GM23248 (cell line): Measurements from ENCODE around the gene MMP1. TPM values are rescaled to one million over a fixed set of nuclear protein-coding genes. Genes with fewer than 3 reads are reported as not detected.
A peak's percentile ranks its signal among the peaks of the same experiment; 100 is the strongest.

Experiments
- DNase-seq: peaks from one replicate; pipeline ENCODE4 v3.0.0-alpha.2; 2015
- H2AFZ ChIP-seq: fragments of 200-600 bp; sonication (generic); 2 replicates; pipeline ENCODE4 v1.6.1; 2016; ENCODE audit warnings: antibody characterized with exemption
- H3F3A ChIP-seq: fragments of 200-600 bp; sonication (generic); 2 replicates; pipeline ENCODE4 v1.6.1; 2016; ENCODE audit warnings: mild to moderate bottlenecking, antibody characterized with exemption, mixed run types; ENCODE audit not compliant: insufficient read depth
- H3K27ac ChIP-seq: fragments of 200-600 bp; sonication (generic); 2 replicates; pipeline ENCODE4 v1.5.1; 2016; ENCODE audit warnings: mild to moderate bottlenecking
- H3K27me3 ChIP-seq: fragments of 200-600 bp; sonication (generic); replicated peaks from 2 replicates; pipeline ENCODE4 v1.6.1; 2016; ENCODE audit warnings: mild to moderate bottlenecking; ENCODE audit not compliant: insufficient read depth
- H3K36me3 ChIP-seq: fragments of 200-600 bp; sonication (generic); 2 replicates; pipeline ENCODE4 v1.6.1; 2016; ENCODE audit warnings: low read depth, mild to moderate bottlenecking
- H3K4me1 ChIP-seq: fragments of 200-600 bp; sonication (generic); 2 replicates; pipeline ENCODE4 v1.6.1; 2016; ENCODE audit warnings: mild to moderate bottlenecking; ENCODE audit not compliant: insufficient read depth
- H3K4me2 ChIP-seq: fragments of 200-600 bp; sonication (generic); one replicate; pipeline ENCODE4 v1.6.1; 2016; ENCODE audit warnings: mild to moderate bottlenecking; ENCODE audit not compliant: unreplicated experiment
- H3K4me3 ChIP-seq: fragments of 200-600 bp; sonication (generic); 2 replicates; pipeline ENCODE4 v1.5.1; 2016; ENCODE audit warnings: mild to moderate bottlenecking
- H3K79me2 ChIP-seq: fragments of 200-600 bp; sonication (generic); 2 replicates; pipeline ENCODE4 v1.6.1; 2016; ENCODE audit warnings: mild to moderate bottlenecking; ENCODE audit not compliant: insufficient read depth
- H3K9ac ChIP-seq: fragments of 200-600 bp; sonication (generic); 2 replicates; pipeline ENCODE4 v1.6.1; 2016; ENCODE audit warnings: mild to moderate bottlenecking
- H3K9me2 ChIP-seq: fragments of 200-600 bp; sonication (generic); 2 replicates; pipeline ENCODE4 v1.6.1; 2016; ENCODE audit warnings: mixed run types, mild to moderate bottlenecking, moderate library complexity; ENCODE audit not compliant: insufficient read depth
- H3K9me3 ChIP-seq: fragments of 200-600 bp; sonication (generic); one replicate; pipeline ENCODE4 v1.6.1; 2017; ENCODE audit warnings: low read depth
- H4K20me1 ChIP-seq: fragments of 200-600 bp; sonication (generic); 2 replicates; pipeline ENCODE4 v1.6.0; 2016; ENCODE audit not compliant: insufficient read depth
- EZH2 ChIP-seq: fragments of 200-600 bp; sonication (generic); IDR thresholded peaks from 2 replicates; pipeline ENCODE4 v1.6.1; 2018; ENCODE audit warnings: antibody characterized with exemption, mild to moderate bottlenecking; ENCODE audit not compliant: insufficient read depth, poor library complexity, severe bottlenecking
- EZH2phosphoT487 ChIP-seq: fragments of 200-600 bp; sonication (generic); IDR thresholded peaks from 2 replicates; pipeline ENCODE4 v1.6.1; 2018; ENCODE audit warnings: antibody characterized with exemption, moderate library complexity, mild to moderate bottlenecking, low read depth; ENCODE audit not compliant: insufficient read depth
- WGBS, 2 experiments: methylation state at CpG; one replicate each; pipeline ENCODE4 v1.1.6; 2015 to 2017; ENCODE audit warnings: low lambda C conversion rate in 2 of 2, low coverage in 1 of 2; ENCODE audit errors: missing lambda C conversion rate in 2 of 2; 5-methylcytosine and 5-hydroxymethylcytosine counted together
- in situ Hi-C: fragments of 300-500 bp; cut with MboI; formaldehyde crosslinking; loops from 2 replicates; pipeline ENCODE4 v1.15.0; 2020
- polyA plus RNA-seq: library from polyadenylated mRNA; unstranded; fragments of >200 nt; fragmentation: Nextera tagmentation; extraction: Ambion mirVana; gene quantifications from 2 replicates; pipeline ENCODE4 v1.2.1, GENCODE V29; 2016
- total RNA-seq: library from RNA; depleted of rRNA; stranded (reverse); fragments of >200 nt; shearing (Covaris generic); gene quantifications from 2 replicates; pipeline ENCODE4 v1.2.3, GENCODE V29; 2014

Gene MMP1
- total and polyA plus RNA-seq, 2 experiments from 2014 or later = 34.5 to 53.2 TPM

- Histone ChIP-seq H3K4me2 (no peak overlapping the region), H3K27me3 (no peaks in the 10 kb centered on the region), H3K9me3 (no peaks in the 10 kb centered on the region), H4K20me1 (no peaks in the 10 kb centered on the region), H3K4me1 (peaks cover 14% of the 10 kb centered on the region), H3K9me2 (no peaks in the 10 kb centered on the region), H3K36me3 (no peaks in the 10 kb centered on the region), H3K4me3 (no peak overlapping the region), H3K27ac (no peak overlapping the region), H3K79me2 (no peaks in the 10 kb centered on the region), H3F3A (peaks cover 9% of the 10 kb centered on the region), H2AFZ (no peak overlapping the region), H3K9ac (no peak overlapping the region)
- 54 to 59% methylated on average over 6 of the region's 6 CpGs for WGBS, 2 experiments
- DNase-seq = no peak
- in situ Hi-C loops = loop anchor here (10.0 kb wide), 1 partner anchor 105 kb away; no protein-coding TSS in a partner anchor
- TF ChIP-seq EZH2phosphoT487 (no peak), EZH2 (no peak)
Observed at GRCh38 chr11:102829316-102830000, 31.5 kb upstream of the MMP1 start.

GRCh38 chr11:102824556-102824955 is 26.6 kb upstream of the MMP1 start:
- Histone ChIP-seq H3K4me3 (no peak overlapping the region), H2AFZ (no peak overlapping the region), H3K4me2 (no peak overlapping the region), H3K79me2 (no peaks in the 10 kb centered on the region), H4K20me1 (no peaks in the 10 kb centered on the region), H3K36me3 (no peaks in the 10 kb centered on the region), H3K9ac (no peak overlapping the region), H3K4me1 (no peaks in the 10 kb centered on the region), H3K27ac (no peak overlapping the region), H3K9me3 (no peaks in the 10 kb centered on the region), H3K9me2 (no peaks in the 10 kb centered on the region), H3K27me3 (no peaks in the 10 kb centered on the region; the same call in 1 of the 2 replicates), H3F3A (no peaks in the 10 kb centered on the region)
- peak; percentile 43 for DNase-seq
- in situ Hi-C loops = loop anchor here (10.0 to 25.0 kb wide), 2 partner anchors 110 to 238 kb away; no protein-coding TSS in a partner anchor
- TF ChIP-seq EZH2phosphoT487 (no peak), EZH2 (no peak)
- 98 to 100% methylated on average over 1 of the region's 1 CpG for WGBS, 2 experiments

GRCh38 chr11:102819491-102819890 is 21.5 kb upstream of the MMP1 start:
- no peaks in the 10 kb centered on the region for H3K9me2 ChIP-seq
- TF ChIP-seq EZH2phosphoT487 (no peak), EZH2 (no peak)
- no peaks in the 10 kb centered on the region; the same call in 1 of the 2 replicates for H3K27me3 ChIP-seq
- WGBS, 2 experiments = 56 to 57% methylated on average over 6 of the region's 6 CpGs
- H3K27ac ChIP-seq = no peak overlapping the region
- H3K4me2 ChIP-seq = no peak overlapping the region
- no peaks in the 10 kb centered on the region for H3K4me1 ChIP-seq
- H3F3A ChIP-seq = no peaks in the 10 kb centered on the region
- no peaks in the 10 kb centered on the region for H4K20me1 ChIP-seq
- no peak overlapping the region for H2AFZ ChIP-seq
- H3K36me3 ChIP-seq = no peaks in the 10 kb centered on the region
- no peaks in the 10 kb centered on the region for H3K9me3 ChIP-seq
- H3K79me2 ChIP-seq = no peaks in the 10 kb centered on the region
- no peak overlapping the region for H3K9ac ChIP-seq
- DNase-seq = no peak
- H3K4me3 ChIP-seq = no peak overlapping the region
- in situ Hi-C loops = loop anchor here (25.0 kb wide), 1 partner anchor 243 kb away; no protein-coding TSS in a partner anchor

GRCh38 chr11:102813484-102813883 is 15.5 kb upstream of the MMP1 start:
- Histone ChIP-seq H3K9ac (no peak overlapping the region), H4K20me1 (no peaks in the 10 kb centered on the region), H3K9me2 (no peaks in the 10 kb centered on the region), H3K79me2 (no peaks in the 10 kb centered on the region), H2AFZ (no peak overlapping the region), H3K27me3 (no peaks in the 10 kb centered on the region), H3K9me3 (no peaks in the 10 kb centered on the region), H3K4me1 (no peaks in the 10 kb centered on the region), H3K36me3 (no peaks in the 10 kb centered on the region), H3F3A (no peaks in the 10 kb centered on the region), H3K4me3 (no peak overlapping the region), H3K4me2 (no peak overlapping the region), H3K27ac (no peak overlapping the region)
- in situ Hi-C loops = loop anchor here (25.0 kb wide), 1 partner anchor 249 kb away; no protein-coding TSS in a partner anchor
- 100% methylated on average over 1 of the region's 1 CpG for WGBS, 2 experiments
- TF ChIP-seq EZH2 (no peak), EZH2phosphoT487 (no peak)
- no peak for DNase-seq

- Histone ChIP-seq H3K9ac (no peak overlapping the region), H3K79me2 (no peaks in the 10 kb centered on the region), H3K4me3 (no peak overlapping the region), H3K27me3 (no peaks in the 10 kb centered on the region), H3K4me2 (no peak overlapping the region), H3K36me3 (no peaks in the 10 kb centered on the region), H3K4me1 (no peaks in the 10 kb centered on the region), H3K27ac (no peak overlapping the region), H3K9me2 (no peaks in the 10 kb centered on the region), H4K20me1 (no peaks in the 10 kb centered on the region), H3K9me3 (no peaks in the 10 kb centered on the region), H3F3A (no peaks in the 10 kb centered on the region), H2AFZ (no peak overlapping the region)
- TF ChIP-seq EZH2phosphoT487 = no peak
- no peak for DNase-seq
- in situ Hi-C loops = loop anchor here (25.0 kb wide), 1 partner anchor 250 kb away; no protein-coding TSS in a partner anchor
- WGBS, 2 experiments = 83 to 87% methylated on average over 3 of the region's 3 CpGs
Observed at GRCh38 chr11:102812188-102812587, 14.2 kb upstream of the MMP1 start.
